CD14-positive monocyte (primary cell): ENCODE measurements around the gene PSKH1. TPM values are rescaled to one million over a fixed set of nuclear protein-coding genes. Genes with fewer than 3 reads are reported as not detected.
A peak's percentile ranks its signal among the peaks of the same experiment; 100 is the strongest.

Source experiments
- DNase-seq, 3 donors: peaks; one replicate each; pipeline ENCODE4 v3.0.0-alpha.2; 2011 to 2022
- H2AFZ ChIP-seq: 2 replicates; pipeline ENCODE4 v1.6.0; 2012; ENCODE audit warnings: mild to moderate bottlenecking, low read depth, low read length, inconsistent platforms; ENCODE audit not compliant: insufficient read depth, poor library complexity, severe bottlenecking
- H3K27ac ChIP-seq, 2 donors: 1 replicate in 1 of 2; 2 replicates in 1 of 2; pipeline ENCODE4 v1.5.1; 2012 to 2013; ENCODE audit warnings: low read length in 2 of 2, control low read depth in 1 of 2, inconsistent platforms in 1 of 2, low read depth in 1 of 2, mild to moderate bottlenecking in 1 of 2
- H3K27me3 ChIP-seq, 2 donors: one replicate each; pipeline versions ENCODE4 v1.6.0 to v1.6.1; 2011 to 2013; ENCODE audit warnings: low read length in 2 of 2; ENCODE audit not compliant: control insufficient read depth in 2 of 2, insufficient read depth in 2 of 2
- H3K36me3 ChIP-seq, 2 donors: replicated peaks in 1 of 2; 1 replicate in 1 of 2; 2 replicates in 1 of 2; pipeline versions ENCODE4 v1.5.1 to v1.6.1; 2012 to 2013; ENCODE audit warnings: low read length in 2 of 2, control low read depth in 1 of 2, inconsistent platforms in 1 of 2, mild to moderate bottlenecking in 1 of 2; ENCODE audit not compliant: insufficient read depth in 2 of 2, control insufficient read depth in 1 of 2
- H3K4me1 ChIP-seq, 2 donors: 1 replicate in 1 of 2; 2 replicates in 1 of 2; pipeline versions ENCODE4 v1.5.1 to v1.6.1; 2012 to 2013; ENCODE audit warnings: low read length in 2 of 2, control low read depth in 1 of 2, inconsistent platforms in 1 of 2, mild to moderate bottlenecking in 1 of 2, moderate library complexity in 1 of 2; ENCODE audit not compliant: insufficient read depth in 2 of 2, control insufficient read depth in 1 of 2
- H3K4me2 ChIP-seq: replicated peaks from 2 replicates; pipeline ENCODE3; 2012; ENCODE audit warnings: low read length, moderate library complexity, mild to moderate bottlenecking; ENCODE audit not compliant: poor library complexity, severe bottlenecking; ENCODE audit errors: extremely low read depth
- H3K4me3 ChIP-seq, 3 experiments: fragments of 200-600 bp in 1 of 3; sonication (generic) in 1 of 3; replicated peaks in 1 of 3; 1 replicate in 2 of 3; 2 replicates in 1 of 3; pipeline ENCODE4 v1.5.1; 2011 to 2013; ENCODE audit warnings: low read length in 3 of 3, mild to moderate bottlenecking in 3 of 3, control low read depth in 2 of 3, low read depth in 2 of 3, inconsistent platforms in 1 of 3, moderate library complexity in 1 of 3
- H3K79me2 ChIP-seq: 2 replicates; pipeline ENCODE4 v1.6.0; 2012; ENCODE audit warnings: mild to moderate bottlenecking, control low read depth, inconsistent platforms, low read length, moderate library complexity; ENCODE audit not compliant: insufficient read depth
- H3K9ac ChIP-seq: 2 replicates; pipeline ENCODE4 v1.6.0; 2017; ENCODE audit warnings: low read length, mild to moderate bottlenecking; ENCODE audit not compliant: insufficient read depth, poor library complexity, severe bottlenecking
- H3K9me3 ChIP-seq, 2 donors: replicated peaks in 1 of 2; 1 replicate in 1 of 2; 2 replicates in 1 of 2; pipeline versions ENCODE4 v1.5.1 to v1.6.1; 2012 to 2013; ENCODE audit warnings: low read length in 2 of 2, control low read depth in 1 of 2; ENCODE audit not compliant: control insufficient read depth in 1 of 2, insufficient read depth in 1 of 2
- H4K20me1 ChIP-seq: 2 replicates; pipeline ENCODE4 v1.6.0; 2012; ENCODE audit warnings: mild to moderate bottlenecking, low read length, control low read depth, moderate library complexity; ENCODE audit not compliant: insufficient read depth
- H3K27ac Mint-ChIP-seq, 7 donors: one replicate each; pipeline ENCODE4 v1.8.0; 2020; ENCODE audit warnings: mild to moderate bottlenecking in 7 of 7, mixed read lengths in 7 of 7, moderate library complexity in 6 of 7, inconsistent platforms in 2 of 7
- H3K27me3 Mint-ChIP-seq, 3 donors: one replicate each; pipeline ENCODE4 v1.8.0; 2021 to 2022; ENCODE audit warnings: low read depth in 3 of 3, mild to moderate bottlenecking in 3 of 3, mixed read lengths in 3 of 3, moderate library complexity in 3 of 3, inconsistent platforms in 1 of 3
- H3K36me3 Mint-ChIP-seq, 2 donors: one replicate each; pipeline ENCODE4 v1.8.0; 2020; ENCODE audit warnings: mixed read lengths in 2 of 2, inconsistent platforms in 1 of 2, mild to moderate bottlenecking in 1 of 2
- H3K4me1 Mint-ChIP-seq: one replicate; pipeline ENCODE4 v1.8.0; 2020; ENCODE audit warnings: mild to moderate bottlenecking, mixed read lengths
- H3K4me3 Mint-ChIP-seq, 2 donors: one replicate each; pipeline ENCODE4 v1.8.0; 2020; ENCODE audit warnings: mild to moderate bottlenecking in 2 of 2, mixed read lengths in 2 of 2, moderate library complexity in 1 of 2
- H3K9me3 Mint-ChIP-seq, 7 donors: one replicate each; pipeline ENCODE4 v1.8.0; 2020 to 2022; ENCODE audit warnings: mixed read lengths in 7 of 7, mild to moderate bottlenecking in 6 of 7, moderate library complexity in 6 of 7, inconsistent platforms in 2 of 7
- CTCF ChIP-seq: fragments of 200-600 bp; IDR thresholded peaks from one replicate; pipeline ENCODE4 v1.8.0; 2022; ENCODE audit warnings: antibody characterized with exemption, mild to moderate bottlenecking
- WGBS: methylation state at CpG from one replicate; pipeline ENCODE4 v1.1.5; 2013; ENCODE audit warnings: missing lambda C conversion rate; ENCODE audit not compliant: insufficient coverage; 5-methylcytosine and 5-hydroxymethylcytosine counted together
- intact Hi-C, 2 donors: fragments of 100-400 bp; cut with micrococcal nuclease; formaldehyde crosslinking; loops; one replicate each; pipeline versions ENCODE4 v1.15.0 to v1.15.1; 2023
- polyA plus RNA-seq, 3 donors: library from polyadenylated mRNA; depleted of rRNA in 1 of 3; unstranded in 2 of 3; stranded (reverse) in 1 of 3; fragments of 300-500 nt in 2 of 3; fragments of >200 nt in 1 of 3; fragmentation: Illumina TruSeq in 2 of 3; gene quantifications; 1 replicate in 2 of 3; 2 replicates in 1 of 3; pipeline ENCODE4 v1.2.3, GENCODE V29; 2012 to 2021

PSKH1 gene
- polyA plus RNA-seq, 3 donors: 11.0 to 19.7 (median 16.8) TPM

- Mint-ChIP-seq H3K36me3 (peaks cover 81 to 97% of the 10 kb centered on the region in 2 donors), H3K27ac (peak overlapping the region in 1 of 7 donors; percentile 4)
Measured at GRCh38 chr16:67881621-67882161, 11.4 kb upstream of the PSKH1 start.

More at GRCh38 chr16:67881621-67882161, 11.4 kb upstream of the PSKH1 start:
- 92% methylated on average over 19 of the region's 21 CpGs for WGBS
- Histone ChIP-seq H3K9me3 (no peaks in the 10 kb centered on the region), H4K20me1 (peaks cover 8% of the 10 kb centered on the region), H3K36me3 (peaks cover 97 to 100% of the 10 kb centered on the region in 2 donors), H3K4me2 (no peak overlapping the region), H3K79me2 (peaks cover 2% of the 10 kb centered on the region), H3K27ac (no peak overlapping the region), H3K4me1 (no peaks in the 10 kb centered on the region), H2AFZ (no peak overlapping the region), H3K4me3 (no peak overlapping the region), H3K9ac (no peak overlapping the region), H3K27me3 (no peaks in the 10 kb centered on the region)
- peaks cover 0 to 2% (median 2%) of the 10 kb centered on the region in 3 donors for H3K27me3 Mint-ChIP-seq
- DNase-seq: no peak
- intact Hi-C loops: loop anchor here (2.0 to 10.0 kb wide), 3 partner anchors 181 to 353 kb away; partner anchors contain the start of gene ESRP2 (in 1 of the 2)
- H3K4me3 Mint-ChIP-seq: no peak overlapping the region
- no peaks in the 10 kb centered on the region for H3K9me3 Mint-ChIP-seq
- no peaks in the 10 kb centered on the region for H3K4me1 Mint-ChIP-seq
- TF ChIP-seq CTCF: no peak
